Prostate gland (tissue), 2 donors: ENCODE measurements around the gene GGACT. TPM values are rescaled to one million over a fixed set of nuclear protein-coding genes. Genes with fewer than 3 reads are reported as not detected.

Experiments used
- DNase-seq: peaks from one replicate; pipeline ENCODE4 v3.0.0-alpha.2; 2019; ENCODE audit warnings: low spot score
- H3K27ac ChIP-seq, 2 donors: fragments of 200-600 bp; sonication (generic); 2 replicates each; pipeline ENCODE4 v1.5.1; 2017 to 2019
- H3K27me3 ChIP-seq: fragments of 200-600 bp; sonication (generic); replicated peaks from 2 replicates; pipeline ENCODE4 v1.5.1; 2019; ENCODE audit not compliant: insufficient read depth
- H3K36me3 ChIP-seq, 2 donors: fragments of 200-600 bp; sonication (generic); 1 replicate in 1 of 2; 2 replicates in 1 of 2; pipeline versions ENCODE4 v1.5.1 to v1.8.1; 2017 to 2019
- H3K4me1 ChIP-seq: fragments of 200-600 bp; sonication (generic); replicated peaks from 2 replicates; pipeline ENCODE4 v1.5.1; 2019
- H3K4me3 ChIP-seq, 2 donors: fragments of 200-600 bp; sonication (generic); 2 replicates each; pipeline ENCODE4 v1.5.1; 2017 to 2019
- H3K9me3 ChIP-seq: fragments of 200-600 bp; sonication (generic); 2 replicates; pipeline ENCODE4 v1.5.1; 2017
- POLR2A ChIP-seq: fragments of 450-650 bp; IDR thresholded peaks from one replicate; pipeline ENCODE4 v1.6.1; 2016; ENCODE audit warnings: antibody characterized with exemption, mild to moderate bottlenecking
- POLR2AphosphoS5 ChIP-seq: sonication (generic); formaldehyde crosslinking; IDR thresholded peaks from one replicate; pipeline ENCODE4 v1.6.1; 2017; ENCODE audit warnings: antibody characterized with exemption
- WGBS: methylation state at CpG from one replicate; pipeline ENCODE4 v1.1.5; 2018; 5-methylcytosine and 5-hydroxymethylcytosine counted together
- intact Hi-C: fragments of 100-400 bp; cut with DNase I; formaldehyde crosslinking; loops from one replicate; pipeline ENCODE4 v1.14.2; 2022
- total RNA-seq, 2 donors: library from RNA; depleted of rRNA; stranded (reverse); fragments of >200 nt; gene quantifications; one replicate each; pipeline ENCODE4 v1.1.0, GENCODE V29; 2016
- TF ChIP-seq, protein P1 (sequence below), 4 experiments: fragments of 200-600 bp in 2 of 4; fragments of 450-650 bp in 2 of 4; sonication (generic) in 2 of 4; IDR thresholded peaks; 1 replicate in 3 of 4; 2 replicates in 1 of 4; pipeline ENCODE4 v1.5.1; 2016 to 2019; ENCODE audit warnings: antibody characterized with exemption in 4 of 4, mild to moderate bottlenecking in 2 of 4, moderate library complexity in 2 of 4

Gene GGACT
- total RNA-seq, 2 donors from 2014 or later: 4.8 to 15.1 TPM

DNA sequence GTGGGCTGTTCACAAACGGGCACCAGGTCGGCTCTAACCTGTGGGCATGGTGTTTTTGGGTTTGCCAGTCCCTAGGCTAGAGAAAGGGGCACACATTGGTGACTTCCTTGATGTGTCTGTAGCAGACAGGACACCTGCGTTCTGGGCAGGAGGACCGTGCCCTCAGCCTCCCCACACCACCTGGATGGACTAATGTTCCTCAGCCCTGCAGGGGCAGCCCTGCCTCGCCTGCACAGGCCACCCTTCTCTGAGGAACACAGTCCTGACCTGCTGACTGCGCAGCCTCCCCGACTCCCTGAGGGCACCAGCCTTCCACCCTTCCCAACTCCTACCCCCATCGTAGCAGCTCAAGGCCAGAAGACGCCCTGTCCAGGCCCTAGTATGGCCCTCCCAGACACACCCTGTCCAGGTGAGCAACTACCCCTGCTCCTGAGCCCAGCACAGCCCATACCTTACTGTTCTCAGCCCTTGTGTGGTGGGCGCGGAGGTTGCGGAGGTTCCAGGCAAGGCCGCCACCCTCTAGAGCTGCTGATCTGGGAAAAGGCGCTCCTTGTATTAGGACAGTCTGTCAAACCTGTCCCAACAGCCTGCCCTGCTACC is 55.7 kb downstream of the GGACT start:
- Histone ChIP-seq H3K9me3 (no peaks in the 10 kb centered on the region), H3K27ac (no peak overlapping the region), H3K4me1 (no peaks in the 10 kb centered on the region), H3K36me3 (no peaks in the 10 kb centered on the region), H3K4me3 (no peak overlapping the region), H3K27me3 (no peaks in the 10 kb centered on the region)
- intact Hi-C loops: no loop called here
- TF ChIP-seq POLR2A: no peak
- TF ChIP-seq POLR2AphosphoS5: no peak
- TF ChIP-seq, protein P1, sequence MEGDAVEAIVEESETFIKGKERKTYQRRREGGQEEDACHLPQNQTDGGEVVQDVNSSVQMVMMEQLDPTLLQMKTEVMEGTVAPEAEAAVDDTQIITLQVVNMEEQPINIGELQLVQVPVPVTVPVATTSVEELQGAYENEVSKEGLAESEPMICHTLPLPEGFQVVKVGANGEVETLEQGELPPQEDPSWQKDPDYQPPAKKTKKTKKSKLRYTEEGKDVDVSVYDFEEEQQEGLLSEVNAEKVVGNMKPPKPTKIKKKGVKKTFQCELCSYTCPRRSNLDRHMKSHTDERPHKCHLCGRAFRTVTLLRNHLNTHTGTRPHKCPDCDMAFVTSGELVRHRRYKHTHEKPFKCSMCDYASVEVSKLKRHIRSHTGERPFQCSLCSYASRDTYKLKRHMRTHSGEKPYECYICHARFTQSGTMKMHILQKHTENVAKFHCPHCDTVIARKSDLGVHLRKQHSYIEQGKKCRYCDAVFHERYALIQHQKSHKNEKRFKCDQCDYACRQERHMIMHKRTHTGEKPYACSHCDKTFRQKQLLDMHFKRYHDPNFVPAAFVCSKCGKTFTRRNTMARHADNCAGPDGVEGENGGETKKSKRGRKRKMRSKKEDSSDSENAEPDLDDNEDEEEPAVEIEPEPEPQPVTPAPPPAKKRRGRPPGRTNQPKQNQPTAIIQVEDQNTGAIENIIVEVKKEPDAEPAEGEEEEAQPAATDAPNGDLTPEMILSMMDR (IDR thresholded peaks at IDR 0.05): no peak
- 98% methylated on average over 14 of the region's 14 CpGs for WGBS
- DNase-seq: no peak

DNA sequence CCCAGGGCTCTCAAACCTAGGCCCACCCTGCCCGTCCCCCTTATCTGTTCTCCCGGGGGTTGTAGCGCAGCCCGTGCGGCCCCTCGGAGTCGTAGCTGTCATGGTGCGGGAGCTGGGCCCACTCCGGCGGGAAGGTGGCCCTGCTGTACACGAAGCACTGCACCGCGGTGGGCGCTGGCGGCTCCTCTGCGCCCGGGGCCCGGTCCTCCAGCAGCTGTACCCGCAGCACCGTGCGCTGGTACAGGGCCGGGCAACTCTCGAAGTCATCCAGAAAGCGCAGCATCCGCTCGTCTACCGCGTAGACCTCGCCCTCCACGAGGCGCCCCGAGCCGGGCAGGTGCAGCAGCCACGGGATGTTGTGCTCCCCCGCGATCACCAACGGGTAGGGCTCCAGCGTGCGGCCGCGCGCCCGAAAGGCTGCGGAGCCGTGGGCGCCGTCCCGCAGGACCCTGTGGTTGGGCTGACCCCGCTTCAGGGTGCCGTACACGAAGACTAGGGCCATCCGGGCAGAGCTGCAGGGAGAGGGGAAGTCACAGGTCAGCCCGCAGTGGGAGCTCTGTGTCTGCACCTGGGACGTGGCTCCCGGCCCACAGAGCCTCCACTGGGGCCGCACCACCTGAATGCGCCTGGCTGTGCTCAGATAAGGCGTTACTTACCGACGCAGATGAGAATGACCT is 56.4 kb downstream of the GGACT start:
- no peak overlapping the region for H3K27ac ChIP-seq
- no peaks in the 10 kb centered on the region for H3K27me3 ChIP-seq
- H3K4me3 ChIP-seq: no peak overlapping the region
- TF ChIP-seq POLR2AphosphoS5 (no peak), POLR2A (no peak)
- TF ChIP-seq, protein P1 (IDR thresholded peaks at IDR 0.05): no peak
- WGBS: 97% methylated on average over 55 of the region's 60 CpGs
- H3K9me3 ChIP-seq: no peaks in the 10 kb centered on the region
- no peak for DNase-seq
- H3K4me1 ChIP-seq: no peaks in the 10 kb centered on the region
- intact Hi-C loops: no loop called here
- H3K36me3 ChIP-seq: no peaks in the 10 kb centered on the region

DNA sequence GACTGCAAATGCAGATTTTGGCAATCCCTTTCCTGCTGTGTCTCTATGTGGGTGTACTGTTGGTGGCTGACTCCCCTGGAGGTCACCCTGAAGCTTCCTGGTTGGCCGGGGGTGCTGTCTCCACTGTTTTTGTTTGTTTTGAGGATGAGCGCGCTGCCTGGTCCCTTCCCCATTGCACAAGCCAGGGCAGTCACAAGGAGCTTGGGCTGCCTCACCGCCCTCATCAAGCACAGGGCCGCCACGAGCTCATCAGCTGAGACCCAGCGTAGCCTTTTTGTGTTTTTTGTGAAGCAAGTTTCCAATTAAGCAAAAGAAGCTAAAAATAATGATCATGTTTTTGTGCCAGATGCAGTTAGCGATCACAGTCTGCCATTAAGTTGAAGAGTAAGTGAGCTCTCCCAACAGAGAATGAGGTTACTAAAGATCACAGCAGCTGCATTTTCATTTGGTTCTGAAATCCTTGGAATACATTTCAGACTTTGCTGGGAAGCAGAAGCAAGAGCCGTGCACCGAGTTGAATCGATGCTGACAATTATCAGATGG is 57.8 kb downstream of the GGACT start:
- Histone ChIP-seq H3K9me3 (no peaks in the 10 kb centered on the region), H3K27ac (no peak overlapping the region), H3K4me3 (no peak overlapping the region), H3K36me3 (no peaks in the 10 kb centered on the region), H3K4me1 (no peaks in the 10 kb centered on the region), H3K27me3 (no peaks in the 10 kb centered on the region)
- DNase-seq: no peak
- WGBS: 83% methylated on average over 11 of the region's 11 CpGs
- TF ChIP-seq POLR2AphosphoS5 (peak; percentile 6), POLR2A (no peak)
- intact Hi-C loops: no loop called here

DNA sequence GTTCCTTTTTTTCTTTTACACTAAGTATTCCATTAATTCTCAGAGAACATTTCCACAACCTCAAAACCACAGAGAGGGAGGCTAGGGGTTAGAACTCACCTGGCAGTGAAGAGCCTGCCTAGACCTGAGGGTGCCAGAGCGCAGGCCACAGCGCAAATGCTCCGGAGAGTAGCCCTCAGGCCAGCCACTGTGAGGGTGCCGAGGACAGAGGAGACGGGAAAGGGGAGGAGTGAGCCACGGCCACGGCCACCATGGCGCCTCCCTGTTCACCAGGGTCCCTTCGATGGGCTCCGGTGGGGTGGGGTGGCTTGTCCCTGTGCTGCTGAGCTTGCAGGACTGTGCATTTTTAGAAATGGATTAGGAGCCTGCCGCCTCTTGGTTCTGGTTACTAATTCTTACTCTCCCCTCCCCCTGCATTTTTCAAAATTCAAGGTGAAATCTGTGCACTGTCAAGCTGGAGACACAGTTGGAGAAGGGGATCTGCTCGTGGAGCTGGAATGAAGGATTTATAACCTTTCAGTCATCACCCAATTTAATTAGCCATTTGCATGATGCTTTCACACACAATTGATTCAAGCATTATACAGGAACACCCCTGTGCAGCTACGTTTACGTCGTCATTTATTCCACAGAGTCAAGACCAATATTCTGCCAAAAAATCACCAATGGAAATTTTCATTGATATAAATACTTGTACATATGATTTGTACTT is 58.8 kb downstream of the GGACT start:
- Histone ChIP-seq H3K4me3 (no peak overlapping the region), H3K27ac (no peak overlapping the region), H3K4me1 (no peaks in the 10 kb centered on the region), H3K27me3 (no peaks in the 10 kb centered on the region), H3K36me3 (no peaks in the 10 kb centered on the region), H3K9me3 (no peaks in the 10 kb centered on the region)
- TF ChIP-seq, protein P1 (IDR thresholded peaks at IDR 0.05): no peak
- TF ChIP-seq POLR2AphosphoS5 (no peak), POLR2A (no peak)
- DNase-seq: no peak
- 93% methylated on average over 15 of the region's 15 CpGs for WGBS
- intact Hi-C loops: no loop called here

DNA sequence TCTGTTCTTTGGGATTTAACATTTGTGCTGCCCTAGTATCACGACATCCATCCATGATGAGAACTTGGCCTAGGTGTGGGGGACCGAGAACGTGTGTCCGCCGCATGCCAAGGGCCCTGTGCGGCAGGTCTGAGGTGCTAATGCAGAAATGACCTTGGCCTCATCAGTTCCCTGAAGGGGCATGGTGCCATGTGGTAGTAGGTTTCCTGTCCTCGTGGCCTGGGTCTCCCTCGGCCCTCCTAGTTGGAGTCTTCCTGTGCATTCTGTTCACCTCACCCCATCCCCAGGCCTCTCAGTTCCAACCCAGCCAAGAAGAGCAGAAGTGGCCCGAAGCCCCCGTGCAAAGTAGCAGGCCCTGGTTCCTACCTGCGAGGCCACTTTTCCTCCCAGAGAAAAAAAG is 59.8 kb downstream of the GGACT start:
- no peaks in the 10 kb centered on the region for H3K4me1 ChIP-seq
- TF ChIP-seq POLR2AphosphoS5: no peak
- no peak for TF ChIP-seq POLR2A
- TF ChIP-seq, protein P1 (IDR thresholded peaks at IDR 0.05): no peak
- WGBS: 91% methylated on average over 11 of the region's 11 CpGs
- no peaks in the 10 kb centered on the region for H3K27me3 ChIP-seq
- DNase-seq: no peak
- no peaks in the 10 kb centered on the region for H3K9me3 ChIP-seq
- H3K27ac ChIP-seq: no peak overlapping the region
- no peak overlapping the region for H3K4me3 ChIP-seq
- H3K36me3 ChIP-seq: no peaks in the 10 kb centered on the region
- intact Hi-C loops: no loop called here
